Measurements from ENCODE around the gene PRKCE. TPM values are rescaled to one million over a fixed set of nuclear protein-coding genes. Genes with fewer than 3 reads are reported as not detected.

PRKCE gene
- total RNA-seq, 1 donor from 2014 or later, result 19.4 TPM

GRCh38 chr2:45979065-45979464 is 327.6 kb downstream of the PRKCE start:
- intact Hi-C loops (cut with micrococcal nuclease), result no loop called here

- intact Hi-C loops (cut with micrococcal nuclease), result no loop called here
Measured at GRCh38 chr2:45980161-45980865, 328.8 kb downstream of the PRKCE start.

- intact Hi-C loops (cut with micrococcal nuclease), result no loop called here
Measured at GRCh38 chr2:45981384-45981930, 330.0 kb downstream of the PRKCE start.

GRCh38 chr2:45982096-45982495 is 330.6 kb downstream of the PRKCE start:
- intact Hi-C loops (cut with micrococcal nuclease), result no loop called here

GRCh38 chr2:45983213-45983612 is 331.7 kb downstream of the PRKCE start:
- intact Hi-C loops (cut with micrococcal nuclease), result no loop called here

GRCh38 chr2:45984366-45984765 is 332.9 kb downstream of the PRKCE start:
- intact Hi-C loops (cut with micrococcal nuclease), result no loop called here

GRCh38 chr2:45984896-45985473 is 333.5 kb downstream of the PRKCE start:
- intact Hi-C loops (cut with micrococcal nuclease), result no loop called here

- intact Hi-C loops (cut with micrococcal nuclease), result no loop called here
Measured at GRCh38 chr2:45986509-45986908, 335.0 kb downstream of the PRKCE start.

GRCh38 chr2:45987856-45988255 is 336.4 kb downstream of the PRKCE start:
- intact Hi-C loops (cut with micrococcal nuclease), result no loop called here

- intact Hi-C loops (cut with micrococcal nuclease), result no loop called here
Measured at GRCh38 chr2:45988879-45989278, 337.4 kb downstream of the PRKCE start.

- intact Hi-C loops (cut with micrococcal nuclease), result no loop called here
Measured at GRCh38 chr2:45990131-45990530, 338.7 kb downstream of the PRKCE start.

GRCh38 chr2:45992021-45992740 is 340.7 kb downstream of the PRKCE start:
- intact Hi-C loops (cut with micrococcal nuclease), result no loop called here

- intact Hi-C loops (cut with micrococcal nuclease), result loop anchor here (1.0 kb wide), 2 partner anchors 372 to 468 kb away; no protein-coding TSS in a partner anchor
Measured at GRCh38 chr2:45992741-45993475, 341.4 kb downstream of the PRKCE start.

- intact Hi-C loops (cut with micrococcal nuclease), result loop anchor here (1.0 kb wide), 2 partner anchors 372 to 468 kb away; no protein-coding TSS in a partner anchor
Measured at GRCh38 chr2:45993476-45993991, 342.1 kb downstream of the PRKCE start.

- intact Hi-C loops (cut with micrococcal nuclease), result no loop called here
Measured at GRCh38 chr2:45994060-45994459, 342.6 kb downstream of the PRKCE start.

- intact Hi-C loops (cut with micrococcal nuclease), result no loop called here
Measured at GRCh38 chr2:46000660-46001059, 349.2 kb downstream of the PRKCE start.

- intact Hi-C loops (cut with micrococcal nuclease), result no loop called here
Measured at GRCh38 chr2:46001290-46001689, 349.8 kb downstream of the PRKCE start.

- intact Hi-C loops (cut with micrococcal nuclease), result no loop called here
Measured at GRCh38 chr2:46001741-46002506, 350.4 kb downstream of the PRKCE start.

- intact Hi-C loops (cut with micrococcal nuclease), result no loop called here
Measured at GRCh38 chr2:46002507-46002883, 351.0 kb downstream of the PRKCE start.

- intact Hi-C loops (cut with micrococcal nuclease), result no loop called here
Measured at GRCh38 chr2:46002947-46003346, 351.5 kb downstream of the PRKCE start.

Measured in T-helper 2 cell treated with Interferon-gamma antibody and Interleukin-4, amounts not matched to agents 100 ng/mL and 5 ng/mL, for 36 hours (primary cell).